ENCODE measurements around the gene TTC9.

The TTC9 gene

DNA sequence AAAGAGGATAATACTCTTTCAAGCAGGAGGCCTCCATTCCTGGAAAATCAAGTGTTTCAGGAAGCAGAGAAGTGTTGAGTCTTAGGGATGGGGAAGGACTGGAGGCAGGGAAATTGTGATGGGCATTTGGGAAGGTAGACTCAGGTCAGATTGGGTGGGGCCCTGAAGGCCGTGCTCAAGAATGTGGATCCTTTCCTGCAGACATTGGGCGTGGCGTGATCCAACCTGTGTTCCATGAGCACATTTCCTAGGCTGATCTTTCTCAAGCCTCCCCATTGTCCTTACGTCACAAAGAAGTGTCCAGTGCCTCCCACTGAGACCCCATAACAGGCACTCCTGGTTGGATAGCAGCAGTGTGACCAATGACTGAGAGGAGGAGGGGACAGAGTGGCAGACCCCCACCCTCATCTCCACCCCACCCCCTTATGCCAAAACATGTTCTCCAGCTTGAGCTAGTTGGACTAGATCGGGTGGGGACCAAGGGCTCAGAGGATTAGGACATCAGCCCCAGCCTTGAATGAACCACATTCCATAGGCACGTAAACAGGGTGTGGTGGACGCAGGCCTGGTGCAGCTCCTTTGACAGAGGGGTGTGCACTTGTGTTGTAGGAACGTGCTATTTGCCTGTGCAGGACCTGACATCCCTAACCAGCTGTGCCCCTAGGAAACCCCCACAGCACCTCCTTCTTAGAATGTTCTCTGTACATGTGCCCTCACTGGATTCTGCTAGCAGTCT is 76.8 kb downstream of the TTC9 start:
- DNase-seq = no peak

- DNase-seq = no peak
Observed at GRCh38 chr14:70721542-70721941, 79.8 kb downstream of the TTC9 start.

DNA sequence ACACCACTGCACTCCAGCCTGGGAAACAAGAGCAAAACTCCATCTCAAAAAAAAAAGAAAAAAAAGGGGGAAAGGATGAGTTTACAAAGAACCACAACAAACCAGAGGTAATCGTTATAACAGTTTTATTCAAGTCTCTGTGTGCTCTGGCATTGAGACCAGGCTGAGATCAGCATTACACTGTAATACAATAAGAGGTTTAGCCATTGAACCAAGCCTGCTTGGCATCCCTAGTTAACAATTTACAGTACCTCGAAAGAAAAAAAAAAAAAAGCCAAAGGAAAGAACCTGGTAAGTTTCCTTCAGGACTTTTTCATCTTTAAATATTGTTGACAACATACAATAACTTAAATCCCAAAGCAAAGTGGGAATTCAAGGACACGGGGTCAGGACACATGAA is 80.7 kb downstream of the TTC9 start:
- DNase-seq = no peak

- no peak for DNase-seq
Observed at GRCh38 chr14:70723276-70723675, 81.6 kb downstream of the TTC9 start.

GRCh38 chr14:70724110-70724509 is 82.4 kb downstream of the TTC9 start:
- no peak for DNase-seq

DNA sequence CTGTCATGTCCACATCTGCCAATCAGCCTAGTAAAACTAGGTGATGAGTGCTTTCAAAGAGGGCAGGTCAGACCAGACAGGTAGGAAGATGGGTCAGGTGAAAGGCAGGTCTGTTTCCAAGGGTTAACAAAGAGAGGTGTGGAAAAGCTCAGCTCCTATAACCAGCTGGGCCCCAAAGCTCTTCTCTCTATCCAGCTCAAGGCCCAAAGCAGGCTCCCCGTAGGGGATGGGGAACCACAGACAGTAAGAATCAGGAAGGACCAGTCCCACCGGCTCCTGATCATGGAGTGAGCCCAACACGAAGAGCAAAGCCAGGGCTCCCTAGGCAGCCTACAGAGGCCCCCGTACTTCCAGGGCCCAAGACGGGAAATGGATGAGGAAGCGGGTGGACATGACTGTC is 83.2 kb downstream of the TTC9 start:
- no peak for DNase-seq
